Measurements from ENCODE around the gene PURB. TPM values are rescaled to one million over a fixed set of nuclear protein-coding genes. Genes with fewer than 3 reads are reported as not detected.
"Not testable (repeated sequence)": the region's sequence is repeated elsewhere in the genome, so short reads cannot be mapped to it uniquely, and the experiment has no call there.

The PURB gene
- polyA plus RNA-seq, 3 donors, result 3.0 to 13.0 (median 3.0) TPM

DNA sequence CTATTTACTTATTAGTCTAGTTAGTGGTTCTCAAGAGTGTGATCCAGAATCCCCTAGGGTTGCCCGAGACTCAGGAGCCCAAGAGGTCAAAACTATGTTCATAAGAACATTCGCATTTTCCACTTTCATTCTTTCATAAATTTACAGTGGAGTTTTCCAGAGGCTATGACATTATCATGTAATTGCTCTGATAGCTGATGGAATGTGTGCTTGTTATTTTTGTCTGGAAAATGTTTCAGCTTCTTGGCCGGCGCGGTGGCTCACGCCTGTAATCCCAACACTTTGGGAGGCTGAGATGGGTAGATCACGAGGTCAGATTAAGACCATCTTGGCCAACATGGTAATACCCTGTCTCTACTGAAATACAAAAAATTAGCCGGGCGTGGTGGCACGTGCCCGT is 10.1 kb downstream of the PURB start:
- Histone ChIP-seq H3K27ac (ENCODE audit: low read depth in 1 of 2, low read length in 2 of 2) (no peak overlapping the region), H3K4me2 (replicated peaks; ENCODE audit: extremely low read depth, low read length, poor library complexity, severe bottlenecking) (no peak overlapping the region), H4K20me1 (ENCODE audit: insufficient read depth, low read length) (peaks cover 21% of the 10 kb centered on the region), H3K36me3 (replicated peaks in 1 of 2; ENCODE audit: control insufficient read depth in 1 of 2, insufficient read depth in 2 of 2, low read length in 2 of 2) (peaks cover 3 to 6% of the 10 kb centered on the region in 2 donors), H3K9me3 (replicated peaks in 1 of 2; ENCODE audit: control insufficient read depth in 1 of 2, insufficient read depth in 1 of 2, low read length in 2 of 2) (no peaks in the 10 kb centered on the region), H3K4me1 (ENCODE audit: control insufficient read depth in 1 of 2, insufficient read depth in 2 of 2, low read length in 2 of 2) (peaks cover 3 to 10% of the 10 kb centered on the region in 2 donors), H3K79me2 (ENCODE audit: insufficient read depth, low read length) (peaks cover 20% of the 10 kb centered on the region), H3K9ac (ENCODE audit: insufficient read depth, low read length, poor library complexity, severe bottlenecking) (no peak overlapping the region), H3K4me3 (replicated peaks in 1 of 3; ENCODE audit: low read depth in 2 of 3, low read length in 3 of 3) (no peak overlapping the region), H2AFZ (ENCODE audit: insufficient read depth, low read depth, low read length, poor library complexity, severe bottlenecking) (no peak overlapping the region), H3K27me3 (ENCODE audit: control insufficient read depth in 2 of 2, insufficient read depth in 2 of 2, low read length in 2 of 2) (no peaks in the 10 kb centered on the region)
- no peak overlapping the region for H3K27ac Mint-ChIP-seq
- intact Hi-C loops (cut with micrococcal nuclease), result loop anchor here in 1 of 2 donors (5.0 kb wide), 1 partner anchor 37 kb away; no protein-coding TSS in a partner anchor
- no peak overlapping the region for H3K4me3 Mint-ChIP-seq
- TF ChIP-seq, protein P1, sequence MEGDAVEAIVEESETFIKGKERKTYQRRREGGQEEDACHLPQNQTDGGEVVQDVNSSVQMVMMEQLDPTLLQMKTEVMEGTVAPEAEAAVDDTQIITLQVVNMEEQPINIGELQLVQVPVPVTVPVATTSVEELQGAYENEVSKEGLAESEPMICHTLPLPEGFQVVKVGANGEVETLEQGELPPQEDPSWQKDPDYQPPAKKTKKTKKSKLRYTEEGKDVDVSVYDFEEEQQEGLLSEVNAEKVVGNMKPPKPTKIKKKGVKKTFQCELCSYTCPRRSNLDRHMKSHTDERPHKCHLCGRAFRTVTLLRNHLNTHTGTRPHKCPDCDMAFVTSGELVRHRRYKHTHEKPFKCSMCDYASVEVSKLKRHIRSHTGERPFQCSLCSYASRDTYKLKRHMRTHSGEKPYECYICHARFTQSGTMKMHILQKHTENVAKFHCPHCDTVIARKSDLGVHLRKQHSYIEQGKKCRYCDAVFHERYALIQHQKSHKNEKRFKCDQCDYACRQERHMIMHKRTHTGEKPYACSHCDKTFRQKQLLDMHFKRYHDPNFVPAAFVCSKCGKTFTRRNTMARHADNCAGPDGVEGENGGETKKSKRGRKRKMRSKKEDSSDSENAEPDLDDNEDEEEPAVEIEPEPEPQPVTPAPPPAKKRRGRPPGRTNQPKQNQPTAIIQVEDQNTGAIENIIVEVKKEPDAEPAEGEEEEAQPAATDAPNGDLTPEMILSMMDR (IDR thresholded peaks at IDR 0.05), result no peak
- no peak for DNase-seq
- H3K36me3 Mint-ChIP-seq, result peaks cover 7 to 16% of the 10 kb centered on the region in 2 donors
- peaks cover 8% of the 10 kb centered on the region for H3K4me1 Mint-ChIP-seq
- peaks cover 5 to 16% (median 12%) of the 10 kb centered on the region in 7 donors for H3K9me3 Mint-ChIP-seq
- WGBS (ENCODE audit: insufficient coverage), result 93% methylated on average over 4 of the region's 11 CpGs
- H3K27me3 Mint-ChIP-seq (ENCODE audit: low read depth in 3 of 3), result peaks cover 0 to 3% (median 1%) of the 10 kb centered on the region in 3 donors

DNA sequence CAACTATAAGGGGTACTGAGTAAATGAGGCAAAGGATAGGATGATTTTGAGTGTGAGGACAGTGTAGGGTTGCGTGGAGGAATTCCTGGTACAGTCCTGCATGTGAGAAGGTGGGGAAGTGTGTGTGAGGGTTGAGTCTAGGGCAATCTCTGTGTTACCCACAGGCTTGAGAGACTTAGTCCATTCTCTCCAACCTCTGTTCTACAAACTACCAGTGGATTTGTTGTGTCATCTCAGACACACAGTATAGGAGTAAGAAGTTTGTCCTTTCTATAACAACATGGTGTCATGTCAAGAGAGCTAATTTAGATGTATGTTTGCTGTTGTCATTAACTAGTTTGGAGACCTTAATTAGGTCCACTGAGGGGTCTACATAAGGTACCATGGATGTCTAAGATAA is 12.5 kb downstream of the PURB start:
- Histone ChIP-seq H3K36me3 (replicated peaks in 1 of 2; ENCODE audit: control insufficient read depth in 1 of 2, insufficient read depth in 2 of 2, low read length in 2 of 2) (peaks cover 0 to 4% of the 10 kb centered on the region in 2 donors), H3K9ac (ENCODE audit: insufficient read depth, low read length, poor library complexity, severe bottlenecking) (no peak overlapping the region), H3K4me2 (replicated peaks; ENCODE audit: extremely low read depth, low read length, poor library complexity, severe bottlenecking) (no peak overlapping the region), H3K27ac (ENCODE audit: low read depth in 1 of 2, low read length in 2 of 2) (no peak overlapping the region), H3K79me2 (ENCODE audit: insufficient read depth, low read length) (no peaks in the 10 kb centered on the region), H2AFZ (ENCODE audit: insufficient read depth, low read depth, low read length, poor library complexity, severe bottlenecking) (no peak overlapping the region), H3K4me1 (ENCODE audit: control insufficient read depth in 1 of 2, insufficient read depth in 2 of 2, low read length in 2 of 2) (no peaks in the 10 kb centered on the region), H3K9me3 (replicated peaks in 1 of 2; ENCODE audit: control insufficient read depth in 1 of 2, insufficient read depth in 1 of 2, low read length in 2 of 2) (no peaks in the 10 kb centered on the region), H4K20me1 (ENCODE audit: insufficient read depth, low read length) (peaks cover 6% of the 10 kb centered on the region), H3K27me3 (ENCODE audit: control insufficient read depth in 2 of 2, insufficient read depth in 2 of 2, low read length in 2 of 2) (no peaks in the 10 kb centered on the region), H3K4me3 (replicated peaks in 1 of 3; ENCODE audit: low read depth in 2 of 3, low read length in 3 of 3) (no peak overlapping the region)
- H3K4me1 Mint-ChIP-seq, result no peaks in the 10 kb centered on the region
- TF ChIP-seq, protein P1 (IDR thresholded peaks at IDR 0.05), result no peak
- intact Hi-C loops (cut with micrococcal nuclease), result no loop called here
- H3K36me3 Mint-ChIP-seq, result peaks cover 0 to 4% of the 10 kb centered on the region in 2 donors
- no peak for DNase-seq
- peaks cover 5 to 21% (median 12%) of the 10 kb centered on the region in 7 donors for H3K9me3 Mint-ChIP-seq
- WGBS (ENCODE audit: insufficient coverage), result no CpG with 5 or more reads among the region's 1 CpG
- H3K27me3 Mint-ChIP-seq (ENCODE audit: low read depth in 3 of 3), result peaks cover 0 to 3% (median 1%) of the 10 kb centered on the region in 3 donors
- H3K4me3 Mint-ChIP-seq, result no peak overlapping the region
- peak overlapping the region in 1 of 7 donors; percentile 37 for H3K27ac Mint-ChIP-seq

DNA sequence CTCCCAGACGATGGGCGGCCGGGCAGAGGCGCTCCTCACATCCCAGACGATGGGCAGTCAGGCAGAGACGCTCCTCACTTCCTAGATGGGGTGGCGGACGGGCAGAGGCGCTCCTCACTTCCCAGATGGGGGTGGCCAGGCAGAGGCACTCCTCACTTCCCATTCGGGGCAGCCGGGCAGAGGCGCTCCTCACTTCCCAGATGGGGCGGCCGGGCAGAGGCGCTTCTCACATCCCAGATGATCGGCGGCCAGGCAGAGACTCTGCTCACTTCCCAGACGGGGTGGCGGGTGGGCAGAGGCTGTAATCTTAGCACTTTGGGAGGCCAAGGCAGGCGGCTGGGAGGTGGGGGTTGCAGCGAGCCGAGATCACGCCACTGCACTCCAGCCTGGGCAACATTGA is 13.4 kb downstream of the PURB start:
- H3K9ac ChIP-seq (ENCODE audit: insufficient read depth, low read length, poor library complexity, severe bottlenecking); H3K27ac ChIP-seq (ENCODE audit: low read depth in 1 of 2, low read length in 2 of 2); H3K27ac Mint-ChIP-seq; H3K4me3 ChIP-seq (replicated peaks in 1 of 3; ENCODE audit: low read depth in 2 of 3, low read length in 3 of 3); H4K20me1 ChIP-seq (ENCODE audit: insufficient read depth, low read length); H3K36me3 ChIP-seq (replicated peaks in 1 of 2; ENCODE audit: control insufficient read depth in 1 of 2, insufficient read depth in 2 of 2, low read length in 2 of 2); H2AFZ ChIP-seq (ENCODE audit: insufficient read depth, low read depth, low read length, poor library complexity, severe bottlenecking); H3K4me1 Mint-ChIP-seq; H3K4me2 ChIP-seq (replicated peaks; ENCODE audit: extremely low read depth, low read length, poor library complexity, severe bottlenecking); H3K4me1 ChIP-seq (ENCODE audit: control insufficient read depth in 1 of 2, insufficient read depth in 2 of 2, low read length in 2 of 2); H3K27me3 Mint-ChIP-seq (ENCODE audit: low read depth in 3 of 3); H3K79me2 ChIP-seq (ENCODE audit: insufficient read depth, low read length); H3K36me3 Mint-ChIP-seq; intact Hi-C loops (cut with micrococcal nuclease); H3K4me3 Mint-ChIP-seq; H3K27me3 ChIP-seq (ENCODE audit: control insufficient read depth in 2 of 2, insufficient read depth in 2 of 2, low read length in 2 of 2); H3K9me3 ChIP-seq (replicated peaks in 1 of 2; ENCODE audit: control insufficient read depth in 1 of 2, insufficient read depth in 1 of 2, low read length in 2 of 2); DNase-seq: not testable (repeated sequence)
- H3K9me3 Mint-ChIP-seq, result peaks cover 5 to 21% (median 12%) of the 10 kb centered on the region in 7 donors
- 95% methylated on average over 16 of the region's 23 CpGs for WGBS (ENCODE audit: insufficient coverage)

Measured in CD14-positive monocyte (primary cell).